OCI-M1 (cell line): ENCODE results near the gene FBXO21.

Source experiments
- DNase-seq: peaks from one replicate; lab custom pipeline; 2025; lab: John Stamatoyannopoulos, UW

Gene FBXO21

GRCh38 chr12:117139025-117139717 lies 51.1 kb downstream of the FBXO21 start:
- peak; percentile 3 for DNase-seq

DNA sequence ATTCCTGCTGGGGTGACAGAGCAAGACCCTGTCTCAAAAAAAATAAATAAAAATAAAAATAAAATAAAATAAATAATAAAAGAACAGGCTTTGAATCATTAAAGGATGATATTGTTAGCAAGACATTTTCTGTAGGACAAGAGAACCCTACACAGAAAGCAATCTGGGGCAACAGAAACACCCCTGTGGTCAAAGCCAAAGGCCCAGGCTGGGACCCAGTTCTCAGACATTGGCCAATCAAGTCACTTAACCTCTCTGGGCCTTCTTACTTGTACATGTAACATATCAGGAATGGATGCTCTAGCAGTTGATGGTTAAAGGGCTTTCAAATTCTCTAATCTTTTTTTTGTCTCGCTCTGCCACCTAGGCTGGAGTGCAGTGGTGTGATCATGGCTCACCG lies 55.5 kb downstream of the FBXO21 start:
- no peak for DNase-seq

GRCh38 chr12:117134059-117134458 lies 56.2 kb downstream of the FBXO21 start:
- DNase-seq, result no peak

GRCh38 chr12:117130801-117131200 lies 59.5 kb downstream of the FBXO21 start:
- DNase-seq, result no peak

DNA sequence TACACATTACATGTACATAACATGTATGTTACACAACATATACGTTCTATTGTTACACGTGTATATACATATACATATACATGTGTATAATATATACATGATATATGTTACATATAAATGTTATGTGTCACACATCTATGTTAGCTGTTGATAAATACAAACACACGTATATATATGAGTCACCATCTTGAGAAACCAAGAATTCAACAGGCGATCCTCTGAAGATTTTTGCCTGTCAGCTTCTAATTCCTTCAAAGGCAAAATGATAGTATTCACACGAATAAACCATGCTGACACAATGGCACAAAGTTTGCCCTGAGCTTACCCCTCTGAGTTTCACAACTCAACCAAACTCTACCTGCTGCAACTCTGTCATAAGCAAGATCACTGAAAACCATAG lies 60.9 kb downstream of the FBXO21 start:
- DNase-seq, result no peak

DNA sequence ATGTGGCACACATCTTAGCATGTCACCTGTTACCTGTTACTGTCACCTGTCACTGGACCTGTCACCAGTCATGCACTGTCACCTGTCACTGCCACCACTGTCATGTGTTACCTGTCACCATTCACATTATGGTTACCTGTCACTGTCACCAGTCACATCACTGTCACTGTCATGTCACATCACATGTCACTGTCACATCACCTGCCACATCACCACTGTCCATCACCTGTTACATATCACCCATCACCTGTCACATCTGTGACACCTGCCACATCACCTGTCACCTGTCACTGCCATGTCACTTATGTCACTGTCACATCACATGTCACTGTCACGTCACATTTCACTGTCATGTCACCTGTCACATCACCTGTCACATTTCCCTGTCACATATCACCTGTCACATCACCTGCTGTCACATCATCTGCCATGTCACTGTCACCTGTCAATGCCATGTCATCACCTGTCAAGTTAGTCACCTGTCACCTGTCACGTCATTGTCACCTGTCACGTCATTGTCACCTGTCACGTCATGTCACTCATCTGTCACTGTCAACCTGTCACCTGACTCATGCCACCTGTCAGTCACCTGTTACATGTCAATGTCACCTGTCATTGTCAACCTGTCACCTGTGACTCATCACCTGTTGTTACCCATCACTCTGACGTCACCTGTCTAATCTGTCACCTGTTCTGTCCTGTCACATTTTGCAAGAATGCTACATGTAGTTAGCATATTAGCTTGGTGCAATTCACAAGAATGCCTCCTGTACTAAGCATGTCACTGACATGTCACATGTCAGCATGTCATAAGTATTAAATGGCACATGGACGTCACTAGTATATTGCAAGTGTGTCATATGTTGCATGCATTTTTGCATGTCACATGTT lies 62.1 kb downstream of the FBXO21 start:
- no peak for DNase-seq

DNA sequence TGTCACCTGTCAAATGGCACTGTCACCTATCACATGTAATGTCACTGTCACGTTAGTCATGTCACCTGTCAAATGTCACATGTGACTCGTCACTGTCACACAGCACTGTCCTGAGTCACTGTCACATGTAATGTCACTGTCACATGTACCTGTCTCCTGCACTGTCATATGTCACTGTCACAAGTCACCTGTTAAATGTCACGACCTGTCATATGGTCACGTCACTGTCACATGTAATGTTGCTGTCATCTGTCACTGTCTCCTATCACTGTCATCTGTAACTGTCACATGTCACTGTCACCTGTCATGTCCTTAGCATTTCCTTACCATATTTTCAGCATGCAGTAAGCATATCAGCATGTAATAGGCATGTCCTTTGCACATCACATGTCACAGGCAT lies 63.9 kb downstream of the FBXO21 start:
- no peak for DNase-seq

GRCh38 chr12:117125767-117126166 lies 64.5 kb downstream of the FBXO21 start:
- no peak for DNase-seq

DNA sequence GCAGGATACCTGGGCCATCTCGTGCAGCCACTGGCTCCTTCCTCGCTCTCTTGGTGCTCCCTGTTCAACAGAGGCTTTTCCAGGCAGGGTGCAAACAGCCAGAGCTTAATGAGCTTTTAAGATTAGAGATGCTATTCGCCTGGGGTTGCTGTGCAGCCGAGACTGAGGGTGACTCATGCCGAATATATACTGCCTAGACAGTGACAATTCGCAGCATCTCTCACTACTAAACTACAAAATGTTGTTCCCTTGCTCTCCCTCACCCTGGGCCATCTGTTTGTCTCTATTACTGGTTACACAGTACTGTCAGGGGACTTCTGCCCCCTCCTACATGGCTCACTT lies 65.0 kb downstream of the FBXO21 start:
- no peak for DNase-seq

DNA sequence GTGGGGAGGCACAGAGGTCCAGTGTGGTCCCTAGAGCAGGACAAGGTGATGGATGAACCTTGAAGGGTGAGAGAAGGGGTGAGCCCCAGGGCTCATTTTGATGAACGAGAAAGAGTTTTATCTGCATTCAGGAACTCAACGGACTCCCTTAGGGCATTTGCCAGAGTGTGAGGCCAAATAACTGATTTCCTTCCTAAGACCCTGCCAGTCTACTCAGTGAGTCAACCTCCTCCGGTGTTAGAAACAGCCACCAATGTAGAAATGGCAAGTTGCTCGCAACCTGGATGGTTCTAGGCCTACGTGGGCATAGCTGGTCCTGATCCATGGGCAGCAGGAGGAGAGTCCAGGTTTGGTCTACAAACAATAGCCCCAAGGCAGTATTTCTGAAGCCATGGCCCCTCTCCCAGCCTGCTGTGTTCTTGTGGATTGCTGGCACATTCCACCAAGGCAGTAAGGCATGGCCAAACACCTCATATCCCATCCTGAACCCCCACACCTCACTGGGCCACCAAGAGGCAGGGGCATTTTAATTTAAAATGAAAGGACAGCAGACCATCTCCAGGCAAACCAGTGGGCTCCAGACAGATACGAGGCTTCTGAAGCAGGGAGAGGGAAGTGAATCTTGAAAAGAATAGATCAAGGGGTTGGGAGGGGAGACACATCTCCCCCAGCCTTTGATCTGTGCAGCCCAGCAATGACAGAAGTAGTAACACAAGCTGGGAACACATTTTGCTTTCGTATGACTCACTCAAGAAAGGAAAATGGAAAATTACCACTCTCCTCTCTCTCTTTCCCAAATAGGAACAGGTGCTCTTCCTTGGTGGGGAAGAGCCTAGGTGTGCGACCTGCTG lies 65.6 kb downstream of the FBXO21 start:
- DNase-seq, result no peak

- no peak for DNase-seq
Measured at GRCh38 chr12:117121441-117121840, 68.8 kb downstream of the FBXO21 start.

- DNase-seq, result no peak
Measured at GRCh38 chr12:117120787-117121186, 69.5 kb downstream of the FBXO21 start.

- DNase-seq, result peak; percentile 69
Measured at GRCh38 chr12:117119592-117120198, 70.6 kb downstream of the FBXO21 start.

DNA sequence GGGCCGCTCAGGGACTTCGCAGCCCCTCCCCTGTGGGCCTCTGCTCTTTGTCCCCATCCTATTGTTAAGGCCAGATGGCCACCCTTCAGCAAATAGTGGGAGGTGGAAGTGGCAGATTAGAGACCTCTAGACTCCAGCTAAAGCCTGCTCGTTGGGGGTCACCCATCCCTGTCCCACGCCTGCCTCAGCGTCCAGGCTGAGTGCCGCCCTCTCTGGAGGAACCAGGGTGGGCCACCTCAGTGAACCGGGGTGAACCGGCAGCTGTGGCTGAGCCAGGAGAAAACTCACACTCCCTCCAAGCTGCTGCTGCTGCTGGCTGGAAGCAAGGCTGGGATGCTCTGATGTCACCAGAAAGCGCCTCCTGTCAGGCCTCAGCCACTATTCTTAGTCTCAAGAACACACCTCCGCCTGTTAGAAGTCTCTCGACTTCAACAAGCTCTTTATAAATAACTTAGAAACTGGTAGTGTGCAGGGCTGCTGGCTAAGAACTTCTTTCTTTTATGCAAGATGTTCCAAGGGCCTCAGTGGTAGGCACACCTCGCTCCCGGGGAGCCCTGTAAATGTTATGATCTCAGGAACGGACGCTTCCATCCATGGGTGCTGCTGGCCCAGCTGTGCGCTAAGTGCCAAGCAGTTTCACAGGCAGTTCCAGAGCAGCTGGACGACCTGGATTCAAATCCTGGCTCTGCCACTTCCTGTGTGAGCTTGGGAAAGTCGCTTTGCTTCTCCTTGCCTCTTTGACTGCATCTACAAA lies 71.3 kb downstream of the FBXO21 start:
- no peak for DNase-seq

GRCh38 chr12:117114784-117115183 lies 75.5 kb downstream of the FBXO21 start:
- DNase-seq, result no peak

- DNase-seq, result no peak
Measured at GRCh38 chr12:117113231-117113630, 77.0 kb downstream of the FBXO21 start.

GRCh38 chr12:117111821-117112595 lies 78.3 kb downstream of the FBXO21 start:
- no peak for DNase-seq

DNA sequence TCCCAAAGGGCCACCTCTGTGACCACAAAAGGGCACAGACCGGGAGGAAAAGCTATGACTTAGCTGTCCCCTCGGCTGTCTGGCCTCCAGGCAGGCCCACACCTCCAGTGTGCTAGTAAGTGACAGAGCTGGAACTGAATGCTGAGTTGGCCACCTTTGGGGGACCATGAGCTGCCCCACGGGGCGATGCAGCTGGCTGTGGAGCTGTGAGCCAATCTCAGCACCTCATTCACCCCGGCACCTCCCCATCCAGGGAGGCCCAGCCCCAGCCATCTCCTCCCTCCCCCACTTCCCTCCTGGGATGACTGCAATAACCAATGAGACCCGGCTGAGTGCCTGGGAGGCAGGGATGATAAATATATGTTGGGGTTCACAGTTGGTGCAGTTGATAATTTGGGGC lies 78.9 kb downstream of the FBXO21 start:
- DNase-seq, result no peak

DNA sequence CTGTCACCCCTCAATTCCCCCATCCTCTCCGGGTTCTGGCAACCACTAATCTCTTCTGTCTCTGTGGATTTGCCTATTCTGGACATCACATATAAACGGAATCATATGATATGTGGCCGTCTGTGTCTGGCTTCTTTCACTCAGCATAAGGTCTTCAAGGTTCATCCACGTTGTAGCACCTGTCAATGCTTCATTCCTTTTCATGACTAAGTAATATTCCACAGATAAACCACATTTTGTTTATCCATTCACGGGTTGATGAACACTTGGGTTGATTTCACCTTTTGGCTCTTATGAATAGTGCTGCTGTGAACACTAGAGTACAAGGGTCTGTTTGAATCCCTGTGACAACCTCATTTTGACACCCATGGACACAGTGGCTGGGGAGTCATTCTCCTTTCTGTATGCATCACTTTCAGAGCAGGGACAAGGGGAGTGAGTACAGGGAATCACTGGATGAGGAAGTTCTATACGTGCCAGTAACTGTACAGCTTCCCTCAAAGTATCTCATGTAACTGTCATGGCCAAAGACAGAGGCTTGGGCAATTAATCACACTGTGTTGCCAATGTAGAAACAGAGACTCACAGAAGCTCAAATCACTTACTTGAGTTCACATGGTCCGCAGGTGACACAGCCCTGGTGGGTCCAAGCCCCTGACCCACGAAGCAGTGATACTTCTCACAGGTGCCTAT lies 80.2 kb downstream of the FBXO21 start:
- no peak for DNase-seq

- no peak for DNase-seq
Measured at GRCh38 chr12:117105902-117106301, 84.4 kb downstream of the FBXO21 start.
